Measurements from ENCODE around the gene HOXA13. TPM values are rescaled to one million over a fixed set of nuclear protein-coding genes. Genes with fewer than 3 reads are reported as not detected.

The HOXA13 gene
- total RNA-seq, 2 experiments from 2014 or later = not detected

Other genes with a start within 250 kb of the HOXA13 start
- gene HOXA1, start 104.1 kb downstream of the HOXA13 start, total RNA-seq = under 1 TPM; 0.24 to 0.35 TPM
- not detected for gene HOXA2, start 97.4 kb downstream of the HOXA13 start, total RNA-seq
- gene HOXA4, start 69.3 kb downstream of the HOXA13 start, total RNA-seq = not detected
- gene HOXA5, start 56.4 kb downstream of the HOXA13 start, total RNA-seq = not detected
- gene HOXA6, start 52.3 kb downstream of the HOXA13 start, total RNA-seq = not detected
- not detected for gene HOXA3, start 47.5 kb downstream of the HOXA13 start, total RNA-seq
- not detected for gene HOXA7, start 43.4 kb downstream of the HOXA13 start, total RNA-seq
- not detected for gene HOXA9, start 34.6 kb downstream of the HOXA13 start, total RNA-seq
- gene HOXA10, start 25.8 kb downstream of the HOXA13 start, total RNA-seq = not detected
- under 1 TPM in 1 of 2 experiments, not detected in 1; 0.10 TPM for gene HOXA11, start 14.9 kb downstream of the HOXA13 start, total RNA-seq
- gene EVX1, start 42.7 kb upstream of the HOXA13 start, total RNA-seq = not detected